GM23338 (cell line): Measurements from ENCODE around the gene PDSS1. TPM values are rescaled to one million over a fixed set of nuclear protein-coding genes. Genes with fewer than 3 reads are reported as not detected.
"Not testable (repeated sequence)": the region's sequence is repeated elsewhere in the genome, so short reads cannot be mapped to it uniquely, and the experiment has no call there.

Source experiments
- ATAC-seq: fragments of 200-7000 bp; cut with Tn5 transposase; 3 replicates; pipeline ENCODE4 v1.9.1; 2020
- DNase-seq: peaks from one replicate; pipeline ENCODE4 v3.0.0-alpha.2; 2015; ENCODE audit warnings: low spot score
- H2AFZ ChIP-seq: fragments of 200-600 bp; sonication (generic); 2 replicates; pipeline ENCODE4 v1.8.0; 2016; ENCODE audit warnings: antibody characterized with exemption, mild to moderate bottlenecking, moderate library complexity
- H3F3A ChIP-seq: fragments of 200-600 bp; sonication (generic); replicated peaks from 2 replicates; pipeline ENCODE4 v1.8.0; 2017; ENCODE audit warnings: antibody characterized with exemption, mixed run types, low read depth
- H3K27ac ChIP-seq: fragments of 200-600 bp; sonication (generic); 2 replicates; pipeline ENCODE4 v1.6.1; 2016; ENCODE audit warnings: low read depth
- H3K27me3 ChIP-seq: fragments of 200-600 bp; sonication (generic); 2 replicates; pipeline ENCODE4 v1.8.0; 2016; ENCODE audit warnings: mild to moderate bottlenecking, mixed run types, moderate library complexity; ENCODE audit not compliant: insufficient read depth
- H3K36me3 ChIP-seq: fragments of 200-600 bp; sonication (generic); 2 replicates; pipeline ENCODE4 v1.8.0; 2016; ENCODE audit warnings: mild to moderate bottlenecking; ENCODE audit not compliant: insufficient read depth
- H3K4me1 ChIP-seq: fragments of 200-600 bp; sonication (generic); 2 replicates; pipeline ENCODE4 v1.8.0; 2016; ENCODE audit warnings: mild to moderate bottlenecking, moderate library complexity; ENCODE audit not compliant: insufficient read depth
- H3K4me2 ChIP-seq: fragments of 200-600 bp; sonication (generic); 2 replicates; pipeline ENCODE4 v1.7.1; 2017; ENCODE audit warnings: mixed run types
- H3K4me3 ChIP-seq: fragments of 200-600 bp; sonication (generic); 2 replicates; pipeline ENCODE4 v1.6.1; 2016; ENCODE audit warnings: mixed run types
- H3K79me2 ChIP-seq: fragments of 200-600 bp; sonication (generic); replicated peaks from 2 replicates; pipeline ENCODE4 v1.8.0; 2017; ENCODE audit warnings: mild to moderate bottlenecking; ENCODE audit not compliant: insufficient read depth
- H3K9me2 ChIP-seq: fragments of 200-600 bp; sonication (generic); 2 replicates; pipeline ENCODE4 v1.8.0; 2017; ENCODE audit not compliant: insufficient read depth
- H4K20me1 ChIP-seq: fragments of 200-600 bp; sonication (generic); replicated peaks from 2 replicates; pipeline ENCODE4 v1.8.0; 2017; ENCODE audit warnings: mild to moderate bottlenecking; ENCODE audit not compliant: insufficient read depth
- H3K27ac Mint-ChIP-seq: 2 replicates; pipeline ENCODE4 v1.8.0; 2020; ENCODE audit warnings: inconsistent platforms, mild to moderate bottlenecking, moderate library complexity, mixed read lengths
- H3K27me3 Mint-ChIP-seq: 3 replicates; pipeline ENCODE4 v1.8.0; 2022; ENCODE audit warnings: low read depth, mild to moderate bottlenecking, moderate library complexity, mixed read lengths, inconsistent platforms; ENCODE audit not compliant: insufficient read depth, poor library complexity
- H3K36me3 Mint-ChIP-seq: 3 replicates; pipeline ENCODE4 v1.8.0; 2021; ENCODE audit warnings: low read depth, mild to moderate bottlenecking, inconsistent platforms, moderate library complexity, mixed read lengths
- H3K4me1 Mint-ChIP-seq: 3 replicates; pipeline ENCODE4 v1.8.0; 2020; ENCODE audit warnings: mild to moderate bottlenecking, inconsistent platforms, mixed read lengths
- H3K4me3 Mint-ChIP-seq: 3 replicates; pipeline ENCODE4 v1.8.0; 2021; ENCODE audit warnings: moderate library complexity, mild to moderate bottlenecking, inconsistent platforms, mixed read lengths
- H3K9me3 Mint-ChIP-seq: 3 replicates; pipeline ENCODE4 v1.8.0; 2020; ENCODE audit warnings: moderate library complexity, mild to moderate bottlenecking, inconsistent platforms, mixed read lengths
- CREB1 ChIP-seq: fragments of 250-450 bp; sonication (Bioruptor Pico); IDR thresholded peaks from 2 replicates; pipeline ENCODE4 v1.5.0; 2020; ENCODE audit warnings: low read depth, mild to moderate bottlenecking, moderate library complexity
- EZH2phosphoT487 ChIP-seq: fragments of 200-600 bp; sonication (generic); IDR thresholded peaks from one replicate; pipeline ENCODE4 v1.8.1; 2018; ENCODE audit warnings: antibody characterized with exemption; ENCODE audit not compliant: unreplicated experiment
- POLR2AphosphoS5 ChIP-seq: IDR thresholded peaks from 2 replicates; pipeline ENCODE4 v1.6.1; 2016; ENCODE audit warnings: antibody characterized with exemption, low read depth
- REST ChIP-seq: IDR thresholded peaks from one replicate; pipeline ENCODE4 v1.6.1; 2018; ENCODE audit warnings: antibody characterized with exemption; ENCODE audit not compliant: unreplicated experiment
- long read RNA-seq: library from polyadenylated mRNA; unstranded; transcript quantifications from one replicate; pipeline ENCODE4 v2.0.0, GENCODE V29; 2020; ENCODE audit not compliant: unreplicated experiment
- polyA plus RNA-seq: library from polyadenylated mRNA; unstranded; fragments of >200 nt; fragmentation: Nextera tagmentation; extraction: Ambion mirVana; gene quantifications from 2 replicates; pipeline ENCODE4 v1.2.1, GENCODE V29; 2016
- total RNA-seq: library from RNA; depleted of rRNA; stranded (reverse); fragments of >200 nt; shearing (Covaris generic); gene quantifications from 2 replicates; pipeline ENCODE4 v1.2.3, GENCODE V29; 2014; rRNA removed

PDSS1 gene
- 17.7 and 21.5 TPM in 2 replicates for total RNA-seq
- polyA plus RNA-seq: 21.0 and 26.2 TPM in 2 replicates
- long read RNA-seq, transcript PDSS1-201 (12 exons, 1,626 nt): major isoform, 6 of 11 reads
- long read RNA-seq, partial matches to known transcripts: 1 of 11 reads
- long read RNA-seq, other reads (novel, unspliced or antisense): 4 of 11 reads

- TF ChIP-seq POLR2AphosphoS5: peak; percentile 66
- TF ChIP-seq EZH2phosphoT487: no peak
- TF ChIP-seq REST: no peak
- Histone ChIP-seq H3K36me3 (0 out of 2 replicates have a peak, but pooled peaks cover 2% of the 10 kb centered on the region), H3K27me3 (no peaks in the 10 kb centered on the region), H3K4me2 (peak within 1 kb of the TSS; percentile 96), H3F3A (no peaks in the 10 kb centered on the region), H3K79me2 (peaks cover 44% of the 10 kb centered on the region), H2AFZ (peak within 1 kb of the TSS; percentile 99), H4K20me1 (no peaks in the 10 kb centered on the region; the same call in 1 of the 2 replicates), H3K4me1 (peaks cover 9% of the 10 kb centered on the region), H3K9me2 (no peaks in the 10 kb centered on the region), H3K4me3 (peak within 1 kb of the TSS; percentile 94), H3K27ac (no peak within 1 kb of the TSS)
- Mint-ChIP-seq H3K4me1 (peaks cover 4% of the 10 kb centered on the region; the same call in 2 of the 3 replicates), H3K36me3 (peaks cover 32% of the 10 kb centered on the region), H3K9me3 (peaks cover 3% of the 10 kb centered on the region; the same call in 2 of the 3 replicates), H3K27me3 (peaks cover 10% of the 10 kb centered on the region), H3K4me3 (peak within 1 kb of the TSS; percentile 100), H3K27ac (peak within 1 kb of the TSS; percentile 95)
- ATAC-seq: peak; percentile 85
- DNase-seq: peak; percentile 81
Measured at GRCh38 chr10:26697163-26697921, at the start of gene PDSS1. Gene PDSS1 (plus strand): TSS chr10:26697701. CDS start chr10:26697712, 11 bp downstream.

GRCh38 chr10:26648245-26648636 lies 49.3 kb upstream of the PDSS1 start:
- H3K27me3 Mint-ChIP-seq, H4K20me1 ChIP-seq, H3F3A ChIP-seq, H3K36me3 ChIP-seq, H3K27me3 ChIP-seq, H3K27ac Mint-ChIP-seq, H3K27ac ChIP-seq, H3K4me2 ChIP-seq, H3K79me2 ChIP-seq, H2AFZ ChIP-seq, H3K9me2 ChIP-seq, ATAC-seq, H3K4me3 Mint-ChIP-seq, DNase-seq, H3K4me3 ChIP-seq, H3K4me1 ChIP-seq, H3K36me3 Mint-ChIP-seq, H3K4me1 Mint-ChIP-seq, H3K9me3 Mint-ChIP-seq: not testable (repeated sequence)

- Histone ChIP-seq H3F3A (no peaks in the 10 kb centered on the region), H3K9me2 (no peaks in the 10 kb centered on the region), H3K79me2 (no peaks in the 10 kb centered on the region), H3K27me3 (no peaks in the 10 kb centered on the region), H4K20me1 (no peaks in the 10 kb centered on the region), H3K36me3 (no peaks in the 10 kb centered on the region), H3K4me2 (no peak overlapping the region), H2AFZ (no peak overlapping the region), H3K4me3 (no peak overlapping the region), H3K4me1 (no peaks in the 10 kb centered on the region), H3K27ac (no peak overlapping the region)
- DNase-seq (no peak), ATAC-seq (no peak)
- H3K36me3 Mint-ChIP-seq: no peaks in the 10 kb centered on the region
- no peaks in the 10 kb centered on the region for H3K9me3 Mint-ChIP-seq
- H3K27me3 Mint-ChIP-seq: no peaks in the 10 kb centered on the region
- no peak overlapping the region for H3K4me3 Mint-ChIP-seq
- no peak for TF ChIP-seq CREB1 (CRISPR knock-in tag)
- H3K4me1 Mint-ChIP-seq: no peaks in the 10 kb centered on the region
- H3K27ac Mint-ChIP-seq: no peak overlapping the region
Measured at GRCh38 chr10:26650406-26650805, 47.1 kb upstream of the PDSS1 start.

GRCh38 chr10:26651476-26651875 lies 46.0 kb upstream of the PDSS1 start:
- not testable (repeated sequence) for H2AFZ ChIP-seq, H4K20me1 ChIP-seq, H3K4me3 ChIP-seq, H3K27me3 Mint-ChIP-seq, H3F3A ChIP-seq, H3K9me2 ChIP-seq, H3K4me1 Mint-ChIP-seq, H3K27ac Mint-ChIP-seq, H3K4me3 Mint-ChIP-seq, H3K27me3 ChIP-seq, H3K36me3 ChIP-seq, H3K4me1 ChIP-seq, H3K27ac ChIP-seq, H3K79me2 ChIP-seq, H3K36me3 Mint-ChIP-seq, DNase-seq, ATAC-seq, H3K4me2 ChIP-seq, H3K9me3 Mint-ChIP-seq
